ENCODE data around the gene OTULINL. TPM values are rescaled to one million over a fixed set of nuclear protein-coding genes. Genes with fewer than 3 reads are reported as not detected.

OTULINL gene
- total RNA-seq, 1 donor from 2014 or later = 3.8 TPM

DNA sequence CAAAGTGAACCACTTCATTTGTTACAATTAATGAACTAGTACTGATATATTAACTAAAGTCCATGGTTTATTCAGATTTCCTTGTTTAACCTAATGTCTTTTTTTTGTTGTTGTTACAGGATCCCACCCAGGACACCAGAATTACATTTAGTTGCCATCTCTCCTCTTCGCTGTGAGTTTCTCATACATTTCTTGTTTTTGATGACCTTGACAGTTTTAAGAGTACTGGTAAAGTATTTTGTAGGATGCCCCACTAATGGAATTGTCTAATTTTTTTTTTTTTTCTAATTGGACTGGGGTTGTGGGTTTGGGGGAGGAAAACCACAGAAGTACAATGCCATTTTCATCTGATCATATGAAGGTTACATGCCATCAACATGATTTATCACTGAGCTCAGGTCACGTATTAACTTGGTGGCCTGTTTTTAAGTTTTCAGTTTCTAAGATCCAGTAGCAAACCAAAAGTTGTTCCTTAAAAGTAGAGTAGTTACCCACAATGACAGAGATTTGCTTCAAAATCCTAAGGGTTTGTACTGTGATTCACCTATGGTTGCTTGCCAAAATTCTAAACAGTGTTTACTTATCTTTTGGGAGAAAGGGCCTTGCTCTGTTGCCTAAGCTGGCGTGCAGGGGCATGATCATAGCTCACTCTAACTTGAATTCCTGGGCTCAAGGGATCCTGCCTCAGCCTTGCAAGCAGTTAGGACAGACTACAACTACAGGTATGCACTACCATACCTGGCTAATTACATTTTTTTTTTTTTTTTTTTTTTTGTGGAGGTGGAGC lies 78.4 kb downstream of the OTULINL start:
- Mint-ChIP-seq H3K4me1 (peaks cover 11% of the 10 kb centered on the region), H3K27ac (no peak overlapping the region), H3K36me3 (no peaks in the 10 kb centered on the region), H3K9me3 (no peaks in the 10 kb centered on the region), H3K27me3 (ENCODE audit: low read depth) (peaks cover 1% of the 10 kb centered on the region), H3K4me3 (no peak overlapping the region)
- TF ChIP-seq, protein P1, sequence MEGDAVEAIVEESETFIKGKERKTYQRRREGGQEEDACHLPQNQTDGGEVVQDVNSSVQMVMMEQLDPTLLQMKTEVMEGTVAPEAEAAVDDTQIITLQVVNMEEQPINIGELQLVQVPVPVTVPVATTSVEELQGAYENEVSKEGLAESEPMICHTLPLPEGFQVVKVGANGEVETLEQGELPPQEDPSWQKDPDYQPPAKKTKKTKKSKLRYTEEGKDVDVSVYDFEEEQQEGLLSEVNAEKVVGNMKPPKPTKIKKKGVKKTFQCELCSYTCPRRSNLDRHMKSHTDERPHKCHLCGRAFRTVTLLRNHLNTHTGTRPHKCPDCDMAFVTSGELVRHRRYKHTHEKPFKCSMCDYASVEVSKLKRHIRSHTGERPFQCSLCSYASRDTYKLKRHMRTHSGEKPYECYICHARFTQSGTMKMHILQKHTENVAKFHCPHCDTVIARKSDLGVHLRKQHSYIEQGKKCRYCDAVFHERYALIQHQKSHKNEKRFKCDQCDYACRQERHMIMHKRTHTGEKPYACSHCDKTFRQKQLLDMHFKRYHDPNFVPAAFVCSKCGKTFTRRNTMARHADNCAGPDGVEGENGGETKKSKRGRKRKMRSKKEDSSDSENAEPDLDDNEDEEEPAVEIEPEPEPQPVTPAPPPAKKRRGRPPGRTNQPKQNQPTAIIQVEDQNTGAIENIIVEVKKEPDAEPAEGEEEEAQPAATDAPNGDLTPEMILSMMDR (IDR thresholded peaks at IDR 0.05; ENCODE audit: unreplicated experiment) = no peak
- no peak for DNase-seq (ENCODE audit: low spot score in 2 of 2, unreplicated experiment in 2 of 2)

DNA sequence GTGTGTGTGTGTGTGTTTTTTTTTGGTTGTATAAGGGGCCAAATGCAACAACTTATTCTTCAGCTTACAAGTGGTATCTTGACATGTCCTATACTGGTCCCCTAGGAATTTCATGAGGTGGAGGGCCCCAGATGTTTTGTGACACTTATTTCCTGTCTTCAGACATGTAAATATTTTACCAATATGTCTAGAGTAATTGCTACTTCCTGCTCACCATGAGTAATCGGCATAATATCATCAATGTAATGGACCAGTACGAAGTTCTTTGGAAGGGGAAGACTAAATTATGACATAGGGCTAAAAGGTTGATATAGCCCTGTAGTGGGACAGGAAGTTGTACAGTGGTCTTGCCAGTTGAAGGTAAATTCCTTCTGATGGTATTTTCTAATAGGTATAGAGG lies 79.2 kb downstream of the OTULINL start:
- peaks cover 19% of the 10 kb centered on the region for H3K4me1 Mint-ChIP-seq
- H3K27ac Mint-ChIP-seq = no peak overlapping the region
- H3K4me3 Mint-ChIP-seq = no peak overlapping the region
- TF ChIP-seq, protein P1 (IDR thresholded peaks at IDR 0.05; ENCODE audit: unreplicated experiment) = no peak
- H3K9me3 Mint-ChIP-seq = no peaks in the 10 kb centered on the region
- H3K36me3 Mint-ChIP-seq = no peaks in the 10 kb centered on the region
- no peaks in the 10 kb centered on the region for H3K27me3 Mint-ChIP-seq (ENCODE audit: low read depth)
- DNase-seq (ENCODE audit: low spot score in 2 of 2, unreplicated experiment in 2 of 2) = no peak

Other genes starting within 250 kb of the OTULINL start
- gene OTULIN, start 82.9 kb downstream of the OTULINL start, total RNA-seq = 25.1 to 28.7 TPM (median 27.4 TPM) in 3 replicates

All from mesothelial cell of epicardium (in vitro differentiated cells).